GM12878 (cell line): ENCODE results near the gene TICRR. TPM values are rescaled to one million over a fixed set of nuclear protein-coding genes. Genes with fewer than 3 reads are reported as not detected.

Experiments
- ATAC-seq: fragments of 200-7000 bp; cut with Tn5 transposase; 3 replicates; pipeline ENCODE4 v1.9.1; 2020; ENCODE audit warnings: mild to moderate bottlenecking, moderate library complexity
- BruUV-seq: library from RNA; stranded (reverse); fragments of 400-500 nt; replicated peaks from 2 replicates; lab custom pipeline; 2021; lab: Mats Ljungman, UMichigan
- CTCF ChIA-PET: fragments of 300-600 bp; sonication (Branson Sonifier 250); formaldehyde crosslinking; extraction: SDS; loops from one replicate; lab custom pipeline; 2021; ENCODE audit warnings: inconsistent platforms; lab: Yijun Ruan, JAX
- POLR2A ChIA-PET: fragments of 350-600 bp; formaldehyde crosslinking; extraction: SDS; loops from one replicate; lab custom pipeline; 2021; ENCODE audit warnings: inconsistent platforms; lab: Charles Lee
- RAD21 ChIA-PET: fragments of 300-600 bp; sonication (Branson Sonifier 250); formaldehyde crosslinking; loops from one replicate; lab custom pipeline; 2023; ENCODE audit warnings: antibody characterized with exemption; ENCODE audit not compliant: unreplicated experiment; lab: Charles Lee
- SMC1A ChIA-PET: fragments of 300-600 bp; sonication (Branson Sonifier 250); formaldehyde crosslinking; loops from one replicate; lab custom pipeline; 2023; ENCODE audit not compliant: unreplicated experiment, uncharacterized antibody; lab: Charles Lee
- DNase-seq: peaks from one replicate; pipeline ENCODE4 v3.0.0-alpha.2; 2011; ENCODE audit warnings: low read depth, low spot score
- FAIRE-seq: peaks from 3 replicates; lab custom pipeline; 2011; peaks lifted over from hg19 to GRCh38; lab: Jason Lieb, UNC
- H2AFZ ChIP-seq: 2 replicates; pipeline ENCODE4 v1.6.0; 2011; ENCODE audit warnings: low read depth, low read length, control low read depth; ENCODE audit not compliant: control insufficient read depth
- H3K27ac ChIP-seq: 2 replicates; pipeline ENCODE4 v1.5.1; 2011; ENCODE audit warnings: control low read depth; ENCODE audit not compliant: control insufficient read depth, insufficient read depth
- H3K27me3 ChIP-seq, 2 experiments: replicated peaks in 1 of 2; 2 replicates each; pipeline versions ENCODE4 v1.6.0 to v1.6.1; 2011; ENCODE audit warnings: low read length in 1 of 2; ENCODE audit not compliant: control insufficient read depth in 2 of 2, insufficient read depth in 2 of 2
- H3K36me3 ChIP-seq, 2 experiments: 2 replicates each; pipeline ENCODE4 v1.5.1; 2011; ENCODE audit warnings: low read length in 1 of 2; ENCODE audit not compliant: control insufficient read depth in 2 of 2, insufficient read depth in 2 of 2
- H3K4me1 ChIP-seq: 2 replicates; pipeline ENCODE4 v1.6.1; 2011; ENCODE audit warnings: mild to moderate bottlenecking, low read length, moderate library complexity, mixed read lengths; ENCODE audit not compliant: control insufficient read depth, insufficient read depth
- H3K4me2 ChIP-seq: 2 replicates; pipeline ENCODE4 v1.6.0; 2011; ENCODE audit warnings: control low read depth; ENCODE audit not compliant: control insufficient read depth, insufficient read depth
- H3K4me3 ChIP-seq: fragments of 200-600 bp; sonication (generic); 2 replicates; pipeline ENCODE4 v1.5.1; 2016
- H3K79me2 ChIP-seq: 2 replicates; pipeline ENCODE4 v1.6.0; 2011; ENCODE audit warnings: low read length; ENCODE audit not compliant: control insufficient read depth, insufficient read depth
- H3K9ac ChIP-seq: 2 replicates; pipeline ENCODE4 v1.8.0; 2011; ENCODE audit warnings: low read length, control low read depth, mixed read lengths; ENCODE audit not compliant: control insufficient read depth, insufficient read depth
- H3K9me3 ChIP-seq: replicated peaks from 3 replicates; pipeline ENCODE4 v1.5.1; 2011; ENCODE audit warnings: mild to moderate bottlenecking, low read length; ENCODE audit not compliant: control insufficient read depth, insufficient read depth
- H4K20me1 ChIP-seq: 2 replicates; pipeline ENCODE4 v1.6.0; 2011; ENCODE audit not compliant: control insufficient read depth, insufficient read depth
- ATF7 ChIP-seq: fragments of 450-650 bp; IDR thresholded peaks from 2 replicates; pipeline ENCODE4 v1.6.1; 2016; ENCODE audit warnings: low read depth, mild to moderate bottlenecking
- CHD4 ChIP-seq: fragments of 200-600 bp; sonication (generic); IDR thresholded peaks from 2 replicates; pipeline ENCODE4 v1.6.1; 2016; ENCODE audit warnings: mild to moderate bottlenecking
- EP300 ChIP-seq, 2 experiments: fragments of 150-350 bp in 1 of 2; IDR thresholded peaks; 2 replicates each; pipeline ENCODE4 v1.6.1; 2011 to 2012; ENCODE audit warnings: low read depth in 2 of 2, low read length in 2 of 2, borderline replicate concordance in 1 of 2, improper control_type of control experiment in 1 of 2, inconsistent platforms in 1 of 2; ENCODE audit not compliant: control insufficient read depth in 1 of 2
- NFYA ChIP-seq: IDR thresholded peaks from 2 replicates; pipeline ENCODE4 v1.6.1; 2011; ENCODE audit warnings: low read depth, mild to moderate bottlenecking, low read length, improper control_type of control experiment, borderline replicate concordance
- TCF3 ChIP-seq: IDR thresholded peaks from 2 replicates; pipeline ENCODE4 v1.6.1; 2012; ENCODE audit warnings: low read depth, mild to moderate bottlenecking, low read length, borderline replicate concordance; ENCODE audit not compliant: insufficient read depth
- ZBTB11 ChIP-seq: fragments of 450-650 bp; formaldehyde crosslinking; IDR thresholded peaks from 2 replicates; pipeline ENCODE4 v1.5.0; 2022; ENCODE audit warnings: mild to moderate bottlenecking, missing genetic modification characterization
- ZNF217 ChIP-seq: fragments of 450-650 bp; IDR thresholded peaks from 2 replicates; pipeline ENCODE4 v1.6.1; 2017; ENCODE audit warnings: antibody characterized with exemption, mild to moderate bottlenecking
- WGBS: methylation state at CpG from one replicate; pipeline ENCODE4 v1.1.6; 2016; ENCODE audit warnings: low lambda C conversion rate; ENCODE audit not compliant: insufficient replicate concordance, insufficient coverage; ENCODE audit errors: missing lambda C conversion rate; 5-methylcytosine and 5-hydroxymethylcytosine counted together
- in situ Hi-C: fragments of 300-500 bp; cut with MboI; formaldehyde crosslinking; loops from 9 replicates; pipeline ENCODE4 v1.14.3; 2018; ENCODE audit warnings: mixed read lengths
- intact Hi-C: fragments of 100-400 bp; cut with micrococcal nuclease; formaldehyde crosslinking; loops from one replicate; pipeline ENCODE4 v1.14.2; 2022; ENCODE audit not compliant: unreplicated experiment
- polyA plus RNA-seq, 11 experiments: library from polyadenylated mRNA; depleted of rRNA in 4 of 11; unstranded in 6 of 11; stranded (reverse) in 5 of 11; fragments of >200 nt; fragmentation: Nextera tagmentation in 4 of 11; fragmentation: Illumina TruSeq in 1 of 11; extraction: Ambion mirVana in 4 of 11; extraction: Trizol in 1 of 11; gene quantifications; 1 replicate in 1 of 11; 2 replicates in 10 of 11; pipeline versions ENCODE4 v1.2.1 to v1.2.3, GENCODE V29; 2011 to 2016; ENCODE audit warnings: inconsistent platforms in 2 of 11, missing spikeins in 2 of 11, low read depth in 1 of 11
- total RNA-seq, 4 experiments: library from RNA; depleted of rRNA in 3 of 4; stranded (reverse); fragments of >200 nt in 3 of 4; fragmentation: Illumina TruSeq in 1 of 4; extraction: Trizol in 1 of 4; gene quantifications; 2 replicates each; pipeline versions ENCODE4 v1.2.1 to v1.2.3, GENCODE V29; 2013 to 2021
- TF ChIP-seq, protein P1 (sequence below): fragments of 450-650 bp; formaldehyde crosslinking; IDR thresholded peaks from 2 replicates; pipeline ENCODE4 v1.4.0; 2022; ENCODE audit warnings: mild to moderate bottlenecking, moderate library complexity
- TF ChIP-seq, protein P2 (sequence below): IDR thresholded peaks from 2 replicates; pipeline ENCODE4 v1.6.1; 2011; ENCODE audit warnings: low read depth, mild to moderate bottlenecking, low read length, moderate library complexity, borderline replicate concordance; ENCODE audit errors: extremely low read depth
- TF ChIP-seq, protein P3 (sequence below): IDR thresholded peaks from 2 replicates; pipeline ENCODE4 v1.6.1; 2011; ENCODE audit warnings: borderline replicate concordance, low read depth, mild to moderate bottlenecking, moderate library complexity, low read length; ENCODE audit not compliant: insufficient read depth, poor library complexity, severe bottlenecking
- TF ChIP-seq, protein P4 (sequence below), 3 experiments: IDR thresholded peaks in 2 of 3; conservative IDR thresholded peaks in 1 of 3; 2 replicates each; pipeline ENCODE4 v1.5.1; 2011; ENCODE audit warnings: low read depth in 3 of 3, low read length in 3 of 3, mild to moderate bottlenecking in 3 of 3, control low read depth in 2 of 3, moderate library complexity in 2 of 3, inconsistent platforms in 1 of 3, mixed read lengths in 1 of 3; ENCODE audit not compliant: control insufficient read depth in 2 of 3, insufficient read depth in 1 of 3; ENCODE audit errors: extremely low read depth in 1 of 3

TICRR gene
- total and polyA plus RNA-seq, 10 of the 15 experiments (the other 5 are each of a cell fraction or from before 2014, with no cell fraction given): 0.58 to 21.5 (median 11.5) TPM

- no peak for FAIRE-seq
- in situ Hi-C loops (no loop called here), intact Hi-C loops (no loop called here)
- ChIA-PET RAD21 (no interaction called here), CTCF (interaction anchor here (1.6 kb wide), 1 partner anchor 23 kb away, joined by 4 read pairs; no protein-coding TSS in a partner anchor), SMC1A (no interaction called here), POLR2A (no interaction called here)
- whole genome bisulfite sequencing: 56% methylated on average over 15 of the region's 15 CpGs
- no peaks in the 10 kb centered on the region for H3K4me1 ChIP-seq
- H3K27me3 ChIP-seq: peaks cover 0 to 5% of the 10 kb centered on the region in 2 experiments; a peak in 3 of 4 replicates
- no peak for DNase-seq
- no peaks in the 10 kb centered on the region for H4K20me1 ChIP-seq
- H2AFZ ChIP-seq: no peak overlapping the region
- BruUV-seq: no TSS peak
- no peaks in the 10 kb centered on the region for H3K36me3 ChIP-seq
- no peak overlapping the region for H3K27ac ChIP-seq
- H3K79me2 ChIP-seq: no peaks in the 10 kb centered on the region
- H3K4me2 ChIP-seq: no peak overlapping the region
- no peak overlapping the region for H3K4me3 ChIP-seq
- H3K9ac ChIP-seq: no peak overlapping the region
- ATAC-seq: no peak
- H3K9me3 ChIP-seq: no peaks in the 10 kb centered on the region
- TF ChIP-seq, protein P1, sequence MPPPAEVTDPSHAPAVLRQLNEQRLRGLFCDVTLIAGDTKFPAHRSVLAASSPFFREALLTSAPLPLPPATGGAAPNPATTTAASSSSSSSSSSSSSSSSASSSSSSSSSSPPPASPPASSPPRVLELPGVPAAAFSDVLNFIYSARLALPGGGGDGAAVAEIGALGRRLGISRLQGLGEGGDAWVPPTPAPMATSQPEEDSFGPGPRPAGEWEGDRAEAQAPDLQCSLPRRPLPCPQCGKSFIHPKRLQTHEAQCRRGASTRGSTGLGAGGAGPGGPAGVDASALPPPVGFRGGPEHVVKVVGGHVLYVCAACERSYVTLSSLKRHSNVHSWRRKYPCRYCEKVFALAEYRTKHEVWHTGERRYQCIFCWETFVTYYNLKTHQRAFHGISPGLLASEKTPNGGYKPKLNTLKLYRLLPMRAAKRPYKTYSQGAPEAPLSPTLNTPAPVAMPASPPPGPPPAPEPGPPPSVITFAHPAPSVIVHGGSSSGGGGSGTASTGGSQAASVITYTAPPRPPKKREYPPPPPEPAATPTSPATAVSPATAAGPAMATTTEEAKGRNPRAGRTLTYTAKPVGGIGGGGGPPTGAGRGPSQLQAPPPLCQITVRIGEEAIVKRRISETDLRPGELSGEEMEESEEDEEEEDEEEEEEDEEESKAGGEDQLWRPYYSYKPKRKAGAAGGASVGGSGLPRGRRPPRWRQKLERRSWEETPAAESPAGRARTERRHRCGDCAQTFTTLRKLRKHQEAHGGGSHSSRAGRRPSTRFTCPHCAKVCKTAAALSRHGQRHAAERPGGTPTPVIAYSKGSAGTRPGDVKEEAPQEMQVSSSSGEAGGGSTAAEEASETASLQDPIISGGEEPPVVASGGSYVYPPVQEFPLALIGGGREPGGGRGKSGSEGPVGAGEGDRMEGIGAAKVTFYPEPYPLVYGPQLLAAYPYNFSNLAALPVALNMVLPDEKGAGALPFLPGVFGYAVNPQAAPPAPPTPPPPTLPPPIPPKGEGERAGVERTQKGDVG: no peak
- TF ChIP-seq, protein P2, sequence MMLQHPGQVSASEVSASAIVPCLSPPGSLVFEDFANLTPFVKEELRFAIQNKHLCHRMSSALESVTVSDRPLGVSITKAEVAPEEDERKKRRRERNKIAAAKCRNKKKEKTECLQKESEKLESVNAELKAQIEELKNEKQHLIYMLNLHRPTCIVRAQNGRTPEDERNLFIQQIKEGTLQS: no peak
- TF ChIP-seq, protein P3, sequence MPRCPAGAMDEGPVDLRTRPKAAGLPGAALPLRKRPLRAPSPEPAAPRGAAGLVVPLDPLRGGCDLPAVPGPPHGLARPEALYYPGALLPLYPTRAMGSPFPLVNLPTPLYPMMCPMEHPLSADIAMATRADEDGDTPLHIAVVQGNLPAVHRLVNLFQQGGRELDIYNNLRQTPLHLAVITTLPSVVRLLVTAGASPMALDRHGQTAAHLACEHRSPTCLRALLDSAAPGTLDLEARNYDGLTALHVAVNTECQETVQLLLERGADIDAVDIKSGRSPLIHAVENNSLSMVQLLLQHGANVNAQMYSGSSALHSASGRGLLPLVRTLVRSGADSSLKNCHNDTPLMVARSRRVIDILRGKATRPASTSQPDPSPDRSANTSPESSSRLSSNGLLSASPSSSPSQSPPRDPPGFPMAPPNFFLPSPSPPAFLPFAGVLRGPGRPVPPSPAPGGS: no peak
- no peak for TF ChIP-seq TCF3
- no peak for TF ChIP-seq ZNF217
- TF ChIP-seq CHD4: no peak
- TF ChIP-seq ZBTB11 (CRISPR knock-in tag): no peak
- TF ChIP-seq ATF7: no peak
- TF ChIP-seq EP300 (IDR thresholded peaks at IDR 0.05; ENCODE audit: borderline replicate concordance in 1 of 2, control insufficient read depth in 1 of 2, low read depth in 2 of 2, low read length in 2 of 2): no peak
- TF ChIP-seq NFYA: no peak
- TF ChIP-seq, protein P4, sequence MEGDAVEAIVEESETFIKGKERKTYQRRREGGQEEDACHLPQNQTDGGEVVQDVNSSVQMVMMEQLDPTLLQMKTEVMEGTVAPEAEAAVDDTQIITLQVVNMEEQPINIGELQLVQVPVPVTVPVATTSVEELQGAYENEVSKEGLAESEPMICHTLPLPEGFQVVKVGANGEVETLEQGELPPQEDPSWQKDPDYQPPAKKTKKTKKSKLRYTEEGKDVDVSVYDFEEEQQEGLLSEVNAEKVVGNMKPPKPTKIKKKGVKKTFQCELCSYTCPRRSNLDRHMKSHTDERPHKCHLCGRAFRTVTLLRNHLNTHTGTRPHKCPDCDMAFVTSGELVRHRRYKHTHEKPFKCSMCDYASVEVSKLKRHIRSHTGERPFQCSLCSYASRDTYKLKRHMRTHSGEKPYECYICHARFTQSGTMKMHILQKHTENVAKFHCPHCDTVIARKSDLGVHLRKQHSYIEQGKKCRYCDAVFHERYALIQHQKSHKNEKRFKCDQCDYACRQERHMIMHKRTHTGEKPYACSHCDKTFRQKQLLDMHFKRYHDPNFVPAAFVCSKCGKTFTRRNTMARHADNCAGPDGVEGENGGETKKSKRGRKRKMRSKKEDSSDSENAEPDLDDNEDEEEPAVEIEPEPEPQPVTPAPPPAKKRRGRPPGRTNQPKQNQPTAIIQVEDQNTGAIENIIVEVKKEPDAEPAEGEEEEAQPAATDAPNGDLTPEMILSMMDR (IDR thresholded peaks at IDR 0.05 in 2 of 3, conservative IDR thresholded peaks at IDR 0.05 in 1 of 3; ENCODE audit: control insufficient read depth in 2 of 3, extremely low read depth in 1 of 3, insufficient read depth in 1 of 3, low read depth in 3 of 3, low read length in 3 of 3): no peak
Measured at GRCh38 chr15:89649716-89650115, 74.4 kb downstream of the TICRR start.
